Transverse colon (tissue), 4 donors: ENCODE measurements around the gene GPR39. TPM values are rescaled to one million over a fixed set of nuclear protein-coding genes. Genes with fewer than 3 reads are reported as not detected.

Source experiments
- DNase-seq: peaks from one replicate; pipeline ENCODE4 v3.0.0-alpha.2; 2019
- H3K27ac ChIP-seq, 4 donors: fragments of 200-600 bp; sonication (generic); 2 replicates each; pipeline ENCODE4 v1.5.1; 2016 to 2018; ENCODE audit warnings: inconsistent platforms in 4 of 4
- H3K27me3 ChIP-seq: fragments of 200-600 bp; sonication (generic); 2 replicates; pipeline ENCODE4 v1.5.1; 2017; ENCODE audit warnings: inconsistent platforms
- H3K36me3 ChIP-seq, 4 donors: fragments of 200-600 bp; sonication (generic); 2 replicates each; pipeline ENCODE4 v1.5.1; 2017 to 2019; ENCODE audit warnings: inconsistent platforms in 4 of 4
- H3K4me1 ChIP-seq, 4 donors: fragments of 200-600 bp; sonication (generic); 2 replicates each; pipeline ENCODE4 v1.5.1; 2017 to 2020; ENCODE audit warnings: inconsistent platforms in 4 of 4
- H3K4me3 ChIP-seq, 4 donors: fragments of 200-600 bp; sonication (generic); 1 replicate in 1 of 4; 2 replicates in 3 of 4; pipeline versions ENCODE4 v1.5.1 to v1.6.1; 2017 to 2019; ENCODE audit warnings: inconsistent platforms in 4 of 4
- H3K9me3 ChIP-seq, 2 donors: fragments of 200-600 bp; sonication (generic); 2 replicates each; pipeline ENCODE4 v1.5.1; 2017 to 2019; ENCODE audit warnings: inconsistent platforms in 2 of 2
- CTCF ChIP-seq, 5 experiments: fragments of 200-600 bp in 3 of 5; fragments of 450-650 bp in 2 of 5; sonication (generic) in 3 of 5; IDR thresholded peaks; 1 replicate in 2 of 5; 2 replicates in 3 of 5; pipeline ENCODE4 v1.5.1; 2016 to 2017; ENCODE audit warnings: antibody characterized with exemption in 5 of 5, inconsistent platforms in 3 of 5, mild to moderate bottlenecking in 2 of 5, moderate library complexity in 1 of 5
- EP300 ChIP-seq: sonication (generic); formaldehyde crosslinking; IDR thresholded peaks from one replicate; pipeline ENCODE4 v1.6.1; 2017; ENCODE audit warnings: antibody characterized with exemption, low read depth
- POLR2A ChIP-seq: fragments of 450-650 bp; IDR thresholded peaks from one replicate; pipeline ENCODE4 v1.6.1; 2016; ENCODE audit warnings: antibody characterized with exemption, mild to moderate bottlenecking, moderate library complexity
- POLR2AphosphoS5 ChIP-seq, 3 donors: sonication (generic); formaldehyde crosslinking; IDR thresholded peaks; one replicate each; pipeline ENCODE4 v1.6.1; 2016; ENCODE audit warnings: antibody characterized with exemption in 3 of 3
- WGBS, 2 donors: methylation state at CpG; one replicate each; pipeline ENCODE4 v1.1.5; 2018; ENCODE audit warnings: low coverage in 1 of 2; 5-methylcytosine and 5-hydroxymethylcytosine counted together
- in situ Hi-C, 4 donors: fragments of 200-750 bp; cut with MboI; loops; one replicate each; pipeline versions ENCODE4 v1.15.0 to v1.15.1; 2017; ENCODE audit warnings: low sequenced_read_pairs in 3 of 4, low pct_ligation_motif_present in 1 of 4, low pct_unique_long_range_greater_than_20kb in 1 of 4
- intact Hi-C: fragments of 100-400 bp; cut with DNase I; formaldehyde crosslinking; loops from one replicate; pipeline ENCODE4 v1.15.1; 2023; ENCODE audit warnings: low total_unique reads
- total RNA-seq, 4 donors: library from RNA; depleted of rRNA; stranded (reverse); fragments of >200 nt; gene quantifications; one replicate each; pipeline ENCODE4 v1.1.0, GENCODE V29; 2016

The GPR39 gene
- total RNA-seq, 4 donors from 2014 or later, result 26.3 to 85.3 (median 39.6) TPM

GRCh38 chr2:132401326-132401725, 15.3 kb upstream of the GPR39 start:
- Histone ChIP-seq H3K4me3 (no peak overlapping the region), H3K27me3 (no peaks in the 10 kb centered on the region), H3K4me1 (peaks cover 0 to 4% (median 0%) of the 10 kb centered on the region in 4 donors), H3K9me3 (no peaks in the 10 kb centered on the region), H3K36me3 (no peaks in the 10 kb centered on the region), H3K27ac (no peak overlapping the region)
- TF ChIP-seq CTCF (IDR thresholded peaks at IDR 0.05), result no peak
- TF ChIP-seq POLR2A, result no peak
- TF ChIP-seq EP300, result no peak
- no peak for TF ChIP-seq POLR2AphosphoS5 (IDR thresholded peaks at IDR 0.05)
- DNase-seq, result no peak
- in situ Hi-C loops, result no loop called here
- 83 to 86% methylated on average over 1 to 2 of the region's 2 CpGs for WGBS, 2 donors
- intact Hi-C loops, result no loop called here

- no peaks in the 10 kb centered on the region for H3K9me3 ChIP-seq
- TF ChIP-seq CTCF (IDR thresholded peaks at IDR 0.05) (no peak), EP300 (no peak), POLR2A (no peak), POLR2AphosphoS5 (IDR thresholded peaks at IDR 0.05) (no peak)
- H3K4me1 ChIP-seq, result peaks cover 0 to 4% (median 0%) of the 10 kb centered on the region in 4 donors
- intact Hi-C loops, result no loop called here
- 76 to 100% methylated on average over 1 to 4 of the region's 4 CpGs for WGBS, 2 donors
- in situ Hi-C loops, result no loop called here
- no peak overlapping the region for H3K27ac ChIP-seq
- no peaks in the 10 kb centered on the region for H3K36me3 ChIP-seq
- H3K27me3 ChIP-seq, result no peaks in the 10 kb centered on the region
- no peak overlapping the region for H3K4me3 ChIP-seq
- no peak for DNase-seq
Observed at GRCh38 chr2:132403146-132403545, 13.5 kb upstream of the GPR39 start.

- no peaks in the 10 kb centered on the region for H3K27me3 ChIP-seq
- no peak overlapping the region for H3K4me3 ChIP-seq
- H3K4me1 ChIP-seq, result peaks cover 0 to 4% (median 0%) of the 10 kb centered on the region in 4 donors
- no peak overlapping the region for H3K27ac ChIP-seq
- 40 to 80% methylated on average over 1 to 8 of the region's 8 CpGs for WGBS, 2 donors
- H3K9me3 ChIP-seq, result no peaks in the 10 kb centered on the region
- DNase-seq, result no peak
- intact Hi-C loops (no loop called here), in situ Hi-C loops (no loop called here)
- H3K36me3 ChIP-seq, result no peaks in the 10 kb centered on the region
- TF ChIP-seq EP300, result no peak
Observed at GRCh38 chr2:132404056-132404455, 12.5 kb upstream of the GPR39 start.

- Histone ChIP-seq H3K27ac (no peak overlapping the region), H3K36me3 (no peaks in the 10 kb centered on the region), H3K27me3 (no peaks in the 10 kb centered on the region), H3K4me1 (no peaks in the 10 kb centered on the region), H3K9me3 (no peaks in the 10 kb centered on the region), H3K4me3 (no peak overlapping the region)
- intact Hi-C loops (no loop called here), in situ Hi-C loops (no loop called here)
- WGBS, 2 donors, result 41 to 49% methylated on average over 2 of the region's 2 CpGs
- TF ChIP-seq POLR2AphosphoS5 (IDR thresholded peaks at IDR 0.05) (no peak), CTCF (IDR thresholded peaks at IDR 0.05) (no peak), POLR2A (no peak), EP300 (no peak)
- DNase-seq, result no peak
Observed at GRCh38 chr2:132407784-132408183, 8.8 kb upstream of the GPR39 start.

GRCh38 chr2:132412021-132412420, 4.6 kb upstream of the GPR39 start:
- H3K27ac ChIP-seq, result no peak overlapping the region
- intact Hi-C loops, result no loop called here
- WGBS, 2 donors, result 87% methylated on average over 1 of the region's 1 CpG; no CpG with 5 or more reads in 1 of the 2 donors

More at GRCh38 chr2:132412021-132412420, 4.6 kb upstream of the GPR39 start:
- DNase-seq, result no peak
- no peaks in the 10 kb centered on the region for H3K9me3 ChIP-seq
- no peaks in the 10 kb centered on the region for H3K27me3 ChIP-seq
- H3K4me3 ChIP-seq, result no peak overlapping the region
- H3K4me1 ChIP-seq, result peaks cover 0 to 20% (median 14%) of the 10 kb centered on the region in 4 donors
- TF ChIP-seq CTCF (IDR thresholded peaks at IDR 0.05) (no peak), POLR2A (no peak), EP300 (no peak), POLR2AphosphoS5 (IDR thresholded peaks at IDR 0.05) (no peak)
- in situ Hi-C loops, result no loop called here
- H3K36me3 ChIP-seq, result no peaks in the 10 kb centered on the region
